Ishikawa (cell line): ENCODE measurements around the gene ACBD6.

ENCODE experiments used
- CEBPB ChIP-seq: IDR thresholded peaks from 2 replicates; pipeline ENCODE4 v1.6.1; 2012
- CREB1 ChIP-seq: IDR thresholded peaks from 2 replicates; pipeline ENCODE4 v1.6.1; 2012; ENCODE audit warnings: low read depth
- EGR1 ChIP-seq: IDR thresholded peaks from 2 replicates; pipeline ENCODE4 v1.6.1; 2012
- EP300 ChIP-seq: IDR thresholded peaks from 2 replicates; pipeline ENCODE4 v1.6.1; 2012; ENCODE audit warnings: borderline replicate concordance
- FOXM1 ChIP-seq: IDR thresholded peaks from 2 replicates; pipeline ENCODE4 v1.6.1; 2012; ENCODE audit warnings: low read depth, borderline replicate concordance
- MAX ChIP-seq: IDR thresholded peaks from 2 replicates; pipeline ENCODE4 v1.6.1; 2012
- RAD21 ChIP-seq: IDR thresholded peaks from 2 replicates; pipeline ENCODE4 v1.6.1; 2012; ENCODE audit warnings: low read depth
- REST ChIP-seq: IDR thresholded peaks from 2 replicates; pipeline ENCODE4 v1.6.1; 2012; ENCODE audit warnings: low read depth, mild to moderate bottlenecking
- TAF1 ChIP-seq: IDR thresholded peaks from 2 replicates; pipeline ENCODE4 v1.6.1; 2012; ENCODE audit warnings: low read depth, mild to moderate bottlenecking
- TCF12 ChIP-seq: IDR thresholded peaks from 2 replicates; pipeline ENCODE4 v1.6.1; 2012; ENCODE audit warnings: low read depth
- TEAD4 ChIP-seq: IDR thresholded peaks from 2 replicates; pipeline ENCODE4 v1.6.1; 2012
- USF1 ChIP-seq: IDR thresholded peaks from 2 replicates; pipeline ENCODE4 v1.6.1; 2012
- YY1 ChIP-seq: IDR thresholded peaks from 2 replicates; pipeline ENCODE4 v1.6.1; 2012; ENCODE audit warnings: low read depth

GRCh38 chr1:180299479-180300221 is 202.7 kb downstream of the ACBD6 start:
- TF ChIP-seq RAD21 (no peak), TCF12 (no peak), MAX (no peak), TEAD4 (no peak), REST (no peak), FOXM1 (no peak), EP300 (no peak), YY1 (no peak), CREB1 (no peak), CEBPB (no peak), USF1 (no peak), EGR1 (no peak), TAF1 (no peak)
